Measurements from ENCODE around the gene HECW1.

Gene HECW1

GRCh38 chr7:43300121-43300520, 187.7 kb downstream of the HECW1 start:
- H4K20me1 ChIP-seq, result no peaks in the 10 kb centered on the region; a peak in 2 of 22 replicates
- H3K27me3 ChIP-seq, result no peaks in the 10 kb centered on the region
- no peak overlapping the region for H3K9ac ChIP-seq
- TF ChIP-seq Cebpa-rat (IDR thresholded peaks at IDR 0.05), result no peak
- H3K36me3 ChIP-seq, result no peaks in the 10 kb centered on the region
- H3K9me3 ChIP-seq (replicated peaks in 1 of 11), result no peaks in the 10 kb centered on the region
- H3K4me2 ChIP-seq, result no peak overlapping the region
- H3K4me3 ChIP-seq, result no peak overlapping the region
- H3K27ac ChIP-seq, result no peak overlapping the region
- peaks cover 11 to 33% (median 26%) of the 10 kb centered on the region in 10 experiments; a peak in 19 of 20 replicates for H3K4me1 ChIP-seq

- no peaks in the 10 kb centered on the region for H3K9me3 ChIP-seq (replicated peaks in 1 of 11)
- no peaks in the 10 kb centered on the region; a peak in 2 of 22 replicates for H4K20me1 ChIP-seq
- H3K4me2 ChIP-seq, result peak overlapping the region in 8 of 11 experiments; percentile 16 to 70 (median 42); a peak in 12 of 22 replicates
- H3K9ac ChIP-seq, result no peak overlapping the region
- 0 out of 22 replicates have a peak overlapping the region, but pooled peaks of 1 of the 11 experiments have one; percentile 15 for H3K27ac ChIP-seq
- H3K4me3 ChIP-seq, result no peak overlapping the region
- no peak for TF ChIP-seq Cebpa-rat (IDR thresholded peaks at IDR 0.05)
- H3K36me3 ChIP-seq, result no peaks in the 10 kb centered on the region
- no peaks in the 10 kb centered on the region for H3K27me3 ChIP-seq
- peaks cover 11 to 44% (median 28%) of the 10 kb centered on the region in 10 experiments; a peak in 19 of 20 replicates for H3K4me1 ChIP-seq
These were observed 189.8 kb downstream of the HECW1 start for GRCh38 chr7:43302211-43302711.

GRCh38 chr7:43302773-43303460, 190.5 kb downstream of the HECW1 start:
- Histone ChIP-seq H3K27ac (no peak overlapping the region), H3K4me3 (no peak overlapping the region), H3K27me3 (no peaks in the 10 kb centered on the region), H3K36me3 (no peaks in the 10 kb centered on the region), H3K9ac (no peak overlapping the region), H4K20me1 (no peaks in the 10 kb centered on the region; a peak in 2 of 22 replicates), H3K9me3 (replicated peaks in 1 of 11) (no peaks in the 10 kb centered on the region), H3K4me2 (peak overlapping the region in 6 of 11 experiments; percentile 16 to 70 (median 55); a peak in 10 of 22 replicates), H3K4me1 (peaks cover 11 to 44% (median 28%) of the 10 kb centered on the region in 10 experiments; a peak in 19 of 20 replicates)
- TF ChIP-seq Cebpa-rat (IDR thresholded peaks at IDR 0.05), result no peak

- H3K36me3 ChIP-seq, result no peaks in the 10 kb centered on the region
- no peak overlapping the region for H3K4me3 ChIP-seq
- no peak overlapping the region for H3K27ac ChIP-seq
- H3K27me3 ChIP-seq, result no peaks in the 10 kb centered on the region
- no peak for TF ChIP-seq Cebpa-rat (IDR thresholded peaks at IDR 0.05)
- no peaks in the 10 kb centered on the region for H3K9me3 ChIP-seq (replicated peaks in 1 of 11)
- peaks cover 16 to 44% (median 32%) of the 10 kb centered on the region in 10 experiments for H3K4me1 ChIP-seq
- no peak overlapping the region for H3K9ac ChIP-seq
- H4K20me1 ChIP-seq, result no peaks in the 10 kb centered on the region; a peak in 2 of 22 replicates
- peak overlapping the region; percentile 12 to 70 (median 31); a peak in 16 of 22 replicates for H3K4me2 ChIP-seq
These were observed 191.3 kb downstream of the HECW1 start for GRCh38 chr7:43303740-43304241.

- Histone ChIP-seq H3K36me3 (peaks cover 0 to under 1% (median 0%) of the 10 kb centered on the region in 11 experiments; a peak in 2 of 22 replicates), H3K4me2 (peak overlapping the region in 1 of 11 experiments; percentile 10; a peak in 1 of 22 replicates), H3K4me1 (peaks cover 32 to 57% (median 48%) of the 10 kb centered on the region in 10 experiments), H3K9me3 (replicated peaks in 1 of 11) (no peaks in the 10 kb centered on the region), H4K20me1 (no peaks in the 10 kb centered on the region; a peak in 1 of 22 replicates), H3K27me3 (no peaks in the 10 kb centered on the region), H3K27ac (no peak overlapping the region), H3K9ac (no peak overlapping the region), H3K4me3 (no peak overlapping the region)
- no peak for TF ChIP-seq Cebpa-rat (IDR thresholded peaks at IDR 0.05)
These were observed 194.0 kb downstream of the HECW1 start for GRCh38 chr7:43306404-43306803.

- Histone ChIP-seq H3K4me1 (peaks cover 26 to 49% (median 41%) of the 10 kb centered on the region in 10 experiments), H3K4me2 (no peak overlapping the region), H3K9me3 (replicated peaks in 1 of 11) (no peaks in the 10 kb centered on the region), H3K9ac (no peak overlapping the region), H4K20me1 (no peaks in the 10 kb centered on the region; a peak in 1 of 22 replicates), H3K4me3 (no peak overlapping the region), H3K27me3 (no peaks in the 10 kb centered on the region), H3K36me3 (peaks cover 0 to 11% (median 4%) of the 10 kb centered on the region in 11 experiments; a peak in 5 of 22 replicates), H3K27ac (no peak overlapping the region)
- no peak for TF ChIP-seq Cebpa-rat (IDR thresholded peaks at IDR 0.05)
These were observed 195.1 kb downstream of the HECW1 start for GRCh38 chr7:43307522-43307921.

- Histone ChIP-seq H3K4me3 (no peak overlapping the region), H3K27me3 (no peaks in the 10 kb centered on the region), H3K4me1 (peaks cover 21 to 33% (median 27%) of the 10 kb centered on the region in 10 experiments), H3K36me3 (peaks cover 0 to 12% (median 4%) of the 10 kb centered on the region in 11 experiments; a peak in 5 of 22 replicates), H4K20me1 (no peaks in the 10 kb centered on the region), H3K27ac (no peak overlapping the region; a peak in 1 of 22 replicates), H3K9ac (peak overlapping the region in 5 of 11 experiments; percentile 3 to 30 (median 7); a peak in 5 of 22 replicates), H3K9me3 (replicated peaks in 1 of 11) (no peaks in the 10 kb centered on the region), H3K4me2 (peak overlapping the region; percentile 25 to 76 (median 64); a peak in 21 of 22 replicates)
- no peak for TF ChIP-seq Cebpa-rat (IDR thresholded peaks at IDR 0.05)
These were observed 196.7 kb downstream of the HECW1 start for GRCh38 chr7:43308913-43309705.

- Histone ChIP-seq H3K4me2 (peak overlapping the region; percentile 25 to 76 (median 64); a peak in 20 of 22 replicates), H3K9ac (peak overlapping the region in 5 of 11 experiments; percentile 3 to 30 (median 7); a peak in 4 of 22 replicates), H3K27ac (no peak overlapping the region; a peak in 1 of 22 replicates), H3K9me3 (replicated peaks in 1 of 11) (no peaks in the 10 kb centered on the region), H3K4me1 (peaks cover 19 to 28% (median 22%) of the 10 kb centered on the region in 10 experiments), H3K27me3 (no peaks in the 10 kb centered on the region), H3K4me3 (no peak overlapping the region), H4K20me1 (no peaks in the 10 kb centered on the region), H3K36me3 (peaks cover 0 to 12% (median 4%) of the 10 kb centered on the region in 11 experiments; a peak in 5 of 22 replicates)
- TF ChIP-seq Cebpa-rat (IDR thresholded peaks at IDR 0.05), result no peak
These were observed 197.2 kb downstream of the HECW1 start for GRCh38 chr7:43309706-43310022.

Measured in BLaER1 treated with 17β-estradiol and CSF1 and Interleukin-3, amounts not matched to agents 10 nM and 100 nM (cell line).